Smooth muscle cell (in vitro differentiated cells): Measurements from ENCODE around the gene SRGAP2B. TPM values are rescaled to one million over a fixed set of nuclear protein-coding genes. Genes with fewer than 3 reads are reported as not detected.
"Not testable (repeated sequence)": the region's sequence is repeated elsewhere in the genome, so short reads cannot be mapped to it uniquely, and the experiment has no call there.

Experiments used
- DNase-seq: peaks from one replicate; lab custom pipeline; 2025; ENCODE audit not compliant: unreplicated experiment; lab: John Stamatoyannopoulos, UW
- H2AFZ ChIP-seq: fragments of 200-600 bp; sonication (generic); 2 replicates; pipeline ENCODE4 v1.6.0; 2016; ENCODE audit warnings: antibody characterized with exemption, low read depth, mild to moderate bottlenecking
- H3F3A ChIP-seq: fragments of 200-600 bp; sonication (generic); 2 replicates; pipeline ENCODE4 v1.6.0; 2017; ENCODE audit warnings: antibody characterized with exemption, low read depth
- H3K27ac ChIP-seq: fragments of 200-600 bp; sonication (generic); 2 replicates; pipeline ENCODE4 v1.5.1; 2016; ENCODE audit warnings: low read depth, mild to moderate bottlenecking
- H3K27me3 ChIP-seq: fragments of 200-600 bp; sonication (generic); 2 replicates; pipeline ENCODE4 v1.6.1; 2016; ENCODE audit warnings: low read depth, mild to moderate bottlenecking
- H3K36me3 ChIP-seq: fragments of 200-600 bp; sonication (generic); 2 replicates; pipeline ENCODE4 v1.5.1; 2016; ENCODE audit warnings: low read depth
- H3K4me1 ChIP-seq: fragments of 200-600 bp; sonication (generic); 2 replicates; pipeline ENCODE4 v1.5.1; 2016; ENCODE audit warnings: low read depth
- H3K4me2 ChIP-seq: fragments of 200-600 bp; sonication (generic); 2 replicates; pipeline ENCODE4 v1.6.0; 2016; ENCODE audit warnings: mild to moderate bottlenecking
- H3K4me3 ChIP-seq: fragments of 200-600 bp; sonication (generic); 2 replicates; pipeline ENCODE4 v1.5.1; 2016; ENCODE audit warnings: mild to moderate bottlenecking
- H3K79me2 ChIP-seq: fragments of 200-600 bp; sonication (generic); 2 replicates; pipeline ENCODE4 v1.6.0; 2016; ENCODE audit warnings: low read depth, mild to moderate bottlenecking
- H3K9ac ChIP-seq: fragments of 200-600 bp; sonication (generic); 2 replicates; pipeline ENCODE4 v1.6.0; 2016; ENCODE audit warnings: low read depth
- H3K9me3 ChIP-seq: fragments of 200-600 bp; sonication (generic); replicated peaks from 2 replicates; pipeline ENCODE4 v1.5.1; 2016; ENCODE audit warnings: low read depth
- H4K20me1 ChIP-seq: fragments of 200-600 bp; sonication (generic); 2 replicates; pipeline ENCODE4 v1.6.0; 2016; ENCODE audit warnings: low read depth
- WGBS: methylation state at CpG from one replicate; pipeline ENCODE4 v1.1.7; 2016; ENCODE audit warnings: low lambda C conversion rate; 5-methylcytosine and 5-hydroxymethylcytosine counted together
- polyA plus RNA-seq: library from polyadenylated mRNA; unstranded; fragments of >200 nt; fragmentation: Nextera tagmentation; extraction: Ambion mirVana; gene quantifications from 2 replicates; pipeline ENCODE4 v1.2.1, GENCODE V29; 2016
- total RNA-seq: library from RNA; depleted of rRNA; stranded (reverse); fragments of >200 nt; gene quantifications from 2 replicates; pipeline ENCODE4 v1.2.3, GENCODE V29; 2014

The SRGAP2B gene
- total and polyA plus RNA-seq, 2 experiments from 2014 or later: 8.8 to 49.6 TPM

- not testable (repeated sequence) for H3K27ac ChIP-seq, H3K9me3 ChIP-seq, H4K20me1 ChIP-seq, H2AFZ ChIP-seq, H3K4me2 ChIP-seq, DNase-seq, H3F3A ChIP-seq, H3K27me3 ChIP-seq, H3K36me3 ChIP-seq, H3K79me2 ChIP-seq, H3K9ac ChIP-seq, H3K4me1 ChIP-seq, H3K4me3 ChIP-seq
- WGBS: no CpG with 5 or more reads among the region's 3 CpGs
Measured at GRCh38 chr1:145076877-145077276, 18.3 kb downstream of the SRGAP2B start.

GRCh38 chr1:145074021-145074559 is 21.0 kb downstream of the SRGAP2B start:
- not testable (repeated sequence) for H2AFZ ChIP-seq, H3K4me2 ChIP-seq, H4K20me1 ChIP-seq, H3K79me2 ChIP-seq, H3K27ac ChIP-seq, DNase-seq, H3K27me3 ChIP-seq, H3F3A ChIP-seq, H3K9ac ChIP-seq, H3K4me3 ChIP-seq, H3K4me1 ChIP-seq, H3K9me3 ChIP-seq, H3K36me3 ChIP-seq
- 3% methylated on average over 3 of the region's 6 CpGs for WGBS

GRCh38 chr1:145071569-145071968 is 23.6 kb downstream of the SRGAP2B start:
- H3K79me2 ChIP-seq, H3K4me2 ChIP-seq, DNase-seq, H3K27me3 ChIP-seq, H3K36me3 ChIP-seq, H3K9ac ChIP-seq, H4K20me1 ChIP-seq, H2AFZ ChIP-seq, H3F3A ChIP-seq, H3K4me3 ChIP-seq, H3K27ac ChIP-seq, H3K4me1 ChIP-seq, H3K9me3 ChIP-seq: not testable (repeated sequence)
- WGBS: 88% methylated on average over 1 of the region's 6 CpGs

GRCh38 chr1:145066486-145066885 is 28.6 kb downstream of the SRGAP2B start:
- not testable (repeated sequence) for H3K9ac ChIP-seq, H3K36me3 ChIP-seq
- no CpG with 5 or more reads among the region's 10 CpGs for WGBS

GRCh38 chr1:145065194-145065826 is 29.8 kb downstream of the SRGAP2B start:
- not testable (repeated sequence) for H3K79me2 ChIP-seq, H2AFZ ChIP-seq, H3K36me3 ChIP-seq, H3K4me2 ChIP-seq, H3F3A ChIP-seq, DNase-seq, H3K27ac ChIP-seq, H3K9ac ChIP-seq, H3K27me3 ChIP-seq, H3K9me3 ChIP-seq, H3K4me1 ChIP-seq, H3K4me3 ChIP-seq, H4K20me1 ChIP-seq
- no CpG with 5 or more reads among the region's 5 CpGs for WGBS

More at GRCh38 chr1:145066486-145066885, 28.6 kb downstream of the SRGAP2B start:
- H3K9me3 ChIP-seq, H3K27ac ChIP-seq, H3K4me2 ChIP-seq, H2AFZ ChIP-seq, H3K4me1 ChIP-seq, H3K79me2 ChIP-seq, H3K4me3 ChIP-seq, H4K20me1 ChIP-seq, H3F3A ChIP-seq, H3K27me3 ChIP-seq, DNase-seq: not testable (repeated sequence)

- not testable (repeated sequence) for H3K9me3 ChIP-seq, H3K4me3 ChIP-seq, H2AFZ ChIP-seq, H3K4me2 ChIP-seq, H3K36me3 ChIP-seq, DNase-seq, H3K79me2 ChIP-seq, H3F3A ChIP-seq, H3K27ac ChIP-seq, H3K4me1 ChIP-seq, H3K27me3 ChIP-seq, H3K9ac ChIP-seq, H4K20me1 ChIP-seq
- WGBS: no CpG with 5 or more reads among the region's 2 CpGs
Measured at GRCh38 chr1:145063941-145064648, 31.0 kb downstream of the SRGAP2B start.

GRCh38 chr1:145063285-145063684 is 31.8 kb downstream of the SRGAP2B start:
- not testable (repeated sequence) for H2AFZ ChIP-seq, H4K20me1 ChIP-seq, H3K4me3 ChIP-seq, H3K4me2 ChIP-seq, H3K79me2 ChIP-seq, DNase-seq, H3K9me3 ChIP-seq, H3K27ac ChIP-seq, H3K27me3 ChIP-seq, H3F3A ChIP-seq, H3K36me3 ChIP-seq, H3K9ac ChIP-seq, H3K4me1 ChIP-seq
- no CpG with 5 or more reads among the region's 2 CpGs for WGBS

- H3K27me3 ChIP-seq, H3K9me3 ChIP-seq, H3K27ac ChIP-seq, H3K79me2 ChIP-seq, H4K20me1 ChIP-seq, H3F3A ChIP-seq, H3K4me1 ChIP-seq, DNase-seq, H3K9ac ChIP-seq, H3K4me2 ChIP-seq, H2AFZ ChIP-seq, H3K4me3 ChIP-seq, H3K36me3 ChIP-seq: not testable (repeated sequence)
- 86% methylated on average over 2 of the region's 3 CpGs for WGBS
Measured at GRCh38 chr1:145058184-145058583, 36.9 kb downstream of the SRGAP2B start.
